PC-9 (cell line): Measurements from ENCODE around the gene PYCR2. TPM values are rescaled to one million over a fixed set of nuclear protein-coding genes. Genes with fewer than 3 reads are reported as not detected.
A peak's percentile ranks its signal among the peaks of the same experiment; 100 is the strongest.

Source experiments
- BruUV-seq: library from RNA; stranded (reverse); fragments of 400-500 nt; replicated peaks from 2 replicates; lab custom pipeline; 2021; lab: Mats Ljungman, UMichigan
- CTCF ChIA-PET: fragments of 300-600 bp; sonication (Branson Sonifier 250); formaldehyde crosslinking; loops from one replicate; lab custom pipeline; 2022; ENCODE audit warnings: antibody characterized with exemption; lab: Charles Lee
- POLR2A ChIA-PET: fragments of 300-600 bp; sonication (Branson Sonifier 250); formaldehyde crosslinking; loops from one replicate; lab custom pipeline; 2022; ENCODE audit warnings: antibody characterized with exemption; ENCODE audit not compliant: unreplicated experiment; lab: Charles Lee
- DNase-seq, 2 experiments: peaks; one replicate each; pipeline versions ENCODE4 v3.0.0 to v3.0.0-alpha.2; 2015 to 2022; ENCODE audit warnings: mixed read lengths in 1 of 2
- H2AFZ ChIP-seq: fragments of 200-600 bp; sonication (generic); 2 replicates; pipeline ENCODE4 v1.8.1; 2017; ENCODE audit warnings: antibody characterized with exemption
- H3F3A ChIP-seq: fragments of 200-600 bp; sonication (generic); 2 replicates; pipeline ENCODE4 v1.8.1; 2017; ENCODE audit warnings: antibody characterized with exemption, mild to moderate bottlenecking, low read depth; ENCODE audit not compliant: insufficient read depth
- H3K27ac ChIP-seq: fragments of 200-600 bp; sonication (generic); 2 replicates; pipeline ENCODE4 v1.6.1; 2016; ENCODE audit warnings: mixed run types
- H3K27me3 ChIP-seq: fragments of 200-600 bp; sonication (generic); 2 replicates; pipeline ENCODE4 v1.6.1; 2016; ENCODE audit warnings: low read depth, mixed run types; ENCODE audit not compliant: insufficient read depth
- H3K36me3 ChIP-seq: fragments of 200-600 bp; sonication (generic); 2 replicates; pipeline ENCODE4 v1.6.1; 2016; ENCODE audit warnings: low read depth, mixed run types
- H3K4me1 ChIP-seq: fragments of 200-600 bp; sonication (generic); replicated peaks from 2 replicates; pipeline ENCODE4 v1.6.1; 2016; ENCODE audit warnings: mixed run types; ENCODE audit not compliant: insufficient read depth
- H3K4me2 ChIP-seq: fragments of 200-600 bp; sonication (generic); 2 replicates; pipeline ENCODE4 v1.6.1; 2017; ENCODE audit warnings: mixed run types
- H3K4me3 ChIP-seq: fragments of 200-600 bp; sonication (generic); 2 replicates; pipeline ENCODE4 v1.6.1; 2016; ENCODE audit warnings: mixed run types
- H3K79me2 ChIP-seq: fragments of 200-600 bp; sonication (generic); 2 replicates; pipeline ENCODE4 v1.6.1; 2017; ENCODE audit warnings: low read depth, mixed run types
- H3K9me2 ChIP-seq: fragments of 200-600 bp; sonication (generic); 2 replicates; pipeline ENCODE4 v1.8.1; 2017; ENCODE audit warnings: mild to moderate bottlenecking; ENCODE audit not compliant: insufficient read depth
- H3K9me3 ChIP-seq: fragments of 200-600 bp; sonication (generic); 2 replicates; pipeline ENCODE4 v1.8.1; 2016; ENCODE audit warnings: low read depth; ENCODE audit not compliant: insufficient read depth
- H4K20me1 ChIP-seq: fragments of 200-600 bp; sonication (generic); 2 replicates; pipeline ENCODE4 v1.8.1; 2017; ENCODE audit not compliant: insufficient read depth
- EZH2 ChIP-seq: fragments of 200-600 bp; sonication (generic); IDR thresholded peaks from 2 replicates; pipeline ENCODE4 v1.8.0; 2017; ENCODE audit warnings: antibody characterized with exemption, low read depth
- intact Hi-C: fragments of 100-400 bp; cut with micrococcal nuclease; formaldehyde crosslinking; loops from one replicate; pipeline ENCODE4 v1.10.0; 2022; ENCODE audit not compliant: unreplicated experiment
- total RNA-seq: library from RNA; stranded (reverse); gene quantifications from 2 replicates; pipeline ENCODE4 v1.2.3, GENCODE V29; 2021
- TF ChIP-seq, protein P1 (sequence below): fragments of 200-600 bp; sonication (generic); conservative IDR thresholded peaks from 2 replicates; pipeline ENCODE4 v1.6.1; 2017; ENCODE audit warnings: mixed run types, antibody characterized with exemption, mild to moderate bottlenecking, moderate library complexity

The PYCR2 gene
- total RNA-seq, 1 experiment from 2014 or later, result 100 TPM

DNA sequence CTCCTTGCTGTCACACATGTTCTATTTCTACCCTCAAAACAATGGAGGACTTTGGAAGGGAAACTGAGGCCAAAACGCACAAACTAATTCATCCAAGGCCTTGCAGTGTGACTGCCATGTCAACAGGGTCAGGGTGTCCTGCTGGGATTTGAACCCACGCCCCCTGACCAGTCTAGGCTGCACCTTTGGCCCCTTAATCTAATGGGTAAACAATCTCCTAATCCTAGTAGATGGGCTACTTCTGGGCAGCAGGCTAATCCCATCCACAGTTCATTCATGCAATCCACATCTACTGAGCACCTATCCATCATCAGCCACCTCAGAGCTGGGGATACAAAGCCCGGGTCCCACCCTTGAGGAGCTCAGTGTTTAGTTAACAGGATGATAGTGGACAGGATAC is 34.0 kb upstream of the PYCR2 start:
- no peak for DNase-seq
- Histone ChIP-seq H3K27me3 (no peaks in the 10 kb centered on the region), H3K9me2 (no peaks in the 10 kb centered on the region), H3K4me3 (no peak overlapping the region), H3K79me2 (no peaks in the 10 kb centered on the region), H3K4me1 (no peaks in the 10 kb centered on the region), H3K9me3 (no peaks in the 10 kb centered on the region), H2AFZ (no peak overlapping the region), H3K4me2 (no peak overlapping the region), H4K20me1 (no peaks in the 10 kb centered on the region), H3K27ac (no peak overlapping the region), H3F3A (0 out of 2 replicates have a peak, but pooled peaks cover 6% of the 10 kb centered on the region), H3K36me3 (no peaks in the 10 kb centered on the region)
- BruUV-seq, result no TSS peak
- no peak for TF ChIP-seq EZH2
- TF ChIP-seq, protein P1, sequence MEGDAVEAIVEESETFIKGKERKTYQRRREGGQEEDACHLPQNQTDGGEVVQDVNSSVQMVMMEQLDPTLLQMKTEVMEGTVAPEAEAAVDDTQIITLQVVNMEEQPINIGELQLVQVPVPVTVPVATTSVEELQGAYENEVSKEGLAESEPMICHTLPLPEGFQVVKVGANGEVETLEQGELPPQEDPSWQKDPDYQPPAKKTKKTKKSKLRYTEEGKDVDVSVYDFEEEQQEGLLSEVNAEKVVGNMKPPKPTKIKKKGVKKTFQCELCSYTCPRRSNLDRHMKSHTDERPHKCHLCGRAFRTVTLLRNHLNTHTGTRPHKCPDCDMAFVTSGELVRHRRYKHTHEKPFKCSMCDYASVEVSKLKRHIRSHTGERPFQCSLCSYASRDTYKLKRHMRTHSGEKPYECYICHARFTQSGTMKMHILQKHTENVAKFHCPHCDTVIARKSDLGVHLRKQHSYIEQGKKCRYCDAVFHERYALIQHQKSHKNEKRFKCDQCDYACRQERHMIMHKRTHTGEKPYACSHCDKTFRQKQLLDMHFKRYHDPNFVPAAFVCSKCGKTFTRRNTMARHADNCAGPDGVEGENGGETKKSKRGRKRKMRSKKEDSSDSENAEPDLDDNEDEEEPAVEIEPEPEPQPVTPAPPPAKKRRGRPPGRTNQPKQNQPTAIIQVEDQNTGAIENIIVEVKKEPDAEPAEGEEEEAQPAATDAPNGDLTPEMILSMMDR, result no peak
- CTCF ChIA-PET, result no interaction called here
- POLR2A ChIA-PET, result no interaction called here
- intact Hi-C loops, result no loop called here

DNA sequence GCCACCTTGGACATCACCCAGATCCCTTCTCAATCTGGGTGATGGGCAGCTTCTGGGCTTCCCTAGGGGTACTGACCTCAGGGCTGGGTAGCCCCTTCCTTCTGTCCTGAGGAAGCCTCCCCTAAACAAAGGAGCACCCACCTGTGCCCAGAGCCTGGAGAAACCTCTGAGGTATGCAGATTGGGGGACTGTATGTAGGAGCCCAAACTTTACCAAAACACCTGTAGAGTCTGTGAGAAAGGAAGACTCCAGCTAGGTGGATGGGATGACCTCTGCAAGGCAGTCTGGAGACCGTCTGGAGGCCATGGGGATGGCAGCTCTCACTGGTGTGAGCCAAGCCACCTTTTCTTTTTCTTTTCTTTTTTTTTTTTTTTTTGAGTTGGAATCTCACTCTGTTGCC is 30.7 kb upstream of the PYCR2 start:
- Histone ChIP-seq H3K4me2 (no peak overlapping the region), H2AFZ (no peak overlapping the region), H4K20me1 (no peaks in the 10 kb centered on the region), H3K36me3 (no peaks in the 10 kb centered on the region), H3K9me3 (no peaks in the 10 kb centered on the region), H3K4me3 (no peak overlapping the region), H3K27me3 (no peaks in the 10 kb centered on the region), H3K4me1 (no peaks in the 10 kb centered on the region), H3F3A (0 out of 2 replicates have a peak, but pooled peaks cover 6% of the 10 kb centered on the region), H3K27ac (no peak overlapping the region), H3K79me2 (no peaks in the 10 kb centered on the region), H3K9me2 (no peaks in the 10 kb centered on the region)
- no TSS peak for BruUV-seq
- ChIA-PET CTCF (no interaction called here), POLR2A (no interaction called here)
- intact Hi-C loops, result no loop called here
- TF ChIP-seq EZH2, result no peak
- TF ChIP-seq, protein P1, result no peak
- no peak for DNase-seq

DNA sequence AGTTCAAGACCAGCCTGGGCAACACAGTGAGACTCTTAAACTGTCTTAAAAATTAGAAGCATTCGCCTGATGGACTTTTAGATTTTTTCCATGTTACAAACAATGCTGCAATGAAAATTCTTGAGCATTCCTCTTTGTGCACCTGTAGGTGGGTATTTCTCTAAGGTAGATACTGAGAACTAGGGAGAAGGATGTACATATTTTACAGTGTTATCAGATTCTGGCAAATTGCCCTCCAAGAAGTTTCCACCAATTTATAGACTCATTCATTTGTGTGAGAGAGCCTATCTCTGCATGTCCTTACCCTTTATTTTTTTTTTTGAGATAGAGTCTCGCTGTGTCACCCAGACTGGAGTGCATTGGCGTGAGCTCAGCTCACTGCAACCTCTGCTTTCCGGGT is 29.3 kb upstream of the PYCR2 start:
- no peak for TF ChIP-seq EZH2
- TF ChIP-seq, protein P1, result no peak
- Histone ChIP-seq H3K9me2 (no peaks in the 10 kb centered on the region), H4K20me1 (no peaks in the 10 kb centered on the region), H3K36me3 (no peaks in the 10 kb centered on the region), H3K4me1 (no peaks in the 10 kb centered on the region), H2AFZ (no peak overlapping the region), H3K27ac (no peak overlapping the region), H3K4me3 (no peak overlapping the region), H3F3A (0 out of 2 replicates have a peak, but pooled peaks cover 6% of the 10 kb centered on the region), H3K9me3 (no peaks in the 10 kb centered on the region), H3K79me2 (no peaks in the 10 kb centered on the region), H3K27me3 (no peaks in the 10 kb centered on the region), H3K4me2 (no peak overlapping the region)
- DNase-seq, result peak in 1 of 2 experiments; percentile 51
- ChIA-PET POLR2A (no interaction called here), CTCF (no interaction called here)
- intact Hi-C loops, result no loop called here
- no TSS peak for BruUV-seq
